ENCODE results near the gene DEFB132. TPM values are rescaled to one million over a fixed set of nuclear protein-coding genes. Genes with fewer than 3 reads are reported as not detected.

The DEFB132 gene
- not detected in 2 replicates for total RNA-seq (2021; fragmentation: NEBNext Ultra II Directional; extraction: Animal tissue kit (Norgen Biotek cat#: 25700))
- polyA plus RNA-seq (2011; rRNA removed), result not detected in 2 replicates
- not detected for polyA plus RNA-seq (2011; cell fraction: cytosol; rRNA removed)
- not detected for polyA plus RNA-seq (2011; cell fraction: nucleus; rRNA removed)
- polyA plus RNA-seq (2012, experiment 1 of 2), result not detected in 4 replicates
- not detected for polyA plus RNA-seq (2012, experiment 2 of 2)
- not detected for polyA plus RNA-seq (2013, experiment 1 of 2)
- polyA plus RNA-seq (2013, experiment 2 of 2), result not detected
- polyA minus RNA-seq (2011; rRNA and poly(A)+ RNA removed), result not detected in 2 replicates
- not detected for polyA minus RNA-seq (2011; cell fraction: cytosol; rRNA and poly(A)+ RNA removed)
- polyA minus RNA-seq (2011; cell fraction: nucleus; rRNA and poly(A)+ RNA removed), result not detected
- long read RNA-seq, experiment 1, result 0 reads
- long read RNA-seq, experiment 2, result 0 reads

- Histone ChIP-seq H3K18ac (ENCODE audit: extremely low read depth, low read length) (no peak within 1 kb of the TSS), H2BK5ac (ENCODE audit: low read depth, low read length) (no peak within 1 kb of the TSS), H4K8ac (ENCODE audit: extremely low read depth, insufficient read depth, low read length) (no peak within 1 kb of the TSS), H2BK15ac (ENCODE audit: low read length) (no peak within 1 kb of the TSS), H2BK20ac (ENCODE audit: low read length) (no peak within 1 kb of the TSS), H2AFZ (ENCODE audit: low read length) (no peak within 1 kb of the TSS), H3K23me2 (ENCODE audit: low read depth, low read length) (no peaks in the 10 kb centered on the region), H3K9me3 (ENCODE audit: insufficient read depth in 2 of 2, low read depth in 1 of 2, low read length in 1 of 2) (no peaks in the 10 kb centered on the region), H3K27ac (ENCODE audit: low read depth, low read length) (no peak within 1 kb of the TSS), H3K4ac (replicated peaks; ENCODE audit: insufficient read length, low read depth, low read length) (no peak within 1 kb of the TSS), H3K79me1 (ENCODE audit: low read depth, low read length) (no peaks in the 10 kb centered on the region), H2AK5ac (ENCODE audit: low read depth, low read length) (no peak within 1 kb of the TSS), H4K91ac (replicated peaks; ENCODE audit: insufficient read length, low read length) (no peak within 1 kb of the TSS), H3K56ac (replicated peaks; ENCODE audit: insufficient read length, low read depth, low read length) (no peak within 1 kb of the TSS), H4K20me1 (replicated peaks in 1 of 2; ENCODE audit: control insufficient read depth in 1 of 2, insufficient read depth in 2 of 2, low read length in 2 of 2) (no peaks in the 10 kb centered on the region), H4K5ac (ENCODE audit: insufficient read length, low read depth, low read length) (no peak within 1 kb of the TSS), H3K14ac (ENCODE audit: insufficient read length) (no peak within 1 kb of the TSS), H3K23ac (ENCODE audit: insufficient read length) (no peak within 1 kb of the TSS), H3K27me3 (replicated peaks in 1 of 4; ENCODE audit: control insufficient read depth in 3 of 4, extremely low read depth in 1 of 4, insufficient read depth in 3 of 4, low read length in 3 of 4) (peaks cover 17 to 44% (median 39%) of the 10 kb centered on the region in 4 experiments), H3K79me2 (ENCODE audit: control insufficient read depth in 1 of 2, insufficient read depth in 2 of 2, low read length in 2 of 2) (no peaks in the 10 kb centered on the region), H2BK12ac (ENCODE audit: low read depth, low read length) (no peak within 1 kb of the TSS), H2BK120ac (replicated peaks; ENCODE audit: low read depth, low read length) (no peak within 1 kb of the TSS), H3K9ac (replicated peaks in 1 of 4; ENCODE audit: extremely low read depth in 1 of 4, low read depth in 3 of 4, low read length in 3 of 4) (no peak within 1 kb of the TSS), H3K4me1 (replicated peaks in 1 of 4; ENCODE audit: control insufficient read depth in 3 of 4, insufficient read depth in 4 of 4, low read length in 3 of 4) (no peaks in the 10 kb centered on the region), H3K4me2 (ENCODE audit: insufficient read depth in 1 of 2, low read depth in 2 of 2, low read length in 2 of 2) (no peak within 1 kb of the TSS), H3K4me3 (ENCODE audit: extremely low read depth in 1 of 4, insufficient read depth in 2 of 4, low read depth in 3 of 4, low read length in 4 of 4) (no peak within 1 kb of the TSS), H3K36me3 (ENCODE audit: control insufficient read depth in 2 of 4, insufficient read depth in 4 of 4, low read length in 3 of 4) (no peaks in the 10 kb centered on the region)
- FAIRE-seq (no peak), DNase-seq (ENCODE audit: low read depth in 1 of 2, low spot score in 2 of 2) (no peak)
- ChIA-PET CTCF (ENCODE audit: partially characterized antibody) (interaction anchor here (2.7 kb wide), 1 partner anchor 9 kb away, joined by 17 read pairs; no protein-coding TSS in a partner anchor), POLR2A (ENCODE audit: partially characterized antibody) (interaction anchor here (1.4 to 1.6 kb wide), 2 partner anchors 9 to 38 kb away, joined by 3 to 8 read pairs; no protein-coding TSS in a partner anchor)
- WGBS, 2 experiments (ENCODE audit: extremely low coverage in 1 of 2, insufficient coverage in 1 of 2, insufficient read length in 1 of 2, insufficient replicate concordance in 2 of 2, low coverage in 1 of 2, low lambda C conversion rate in 2 of 2, missing lambda C conversion rate in 1 of 2), result 72% methylated on average over 7 of the region's 7 CpGs; no CpG with 5 or more reads in 1 of the 2 experiments
- TF ChIP-seq MAFK (IDR thresholded peaks at IDR 0.05; ENCODE audit: low read depth, low read length) (no peak), CHD1 (IDR thresholded peaks at IDR 0.05; ENCODE audit: low read depth, low read length) (no peak), CHD2 (IDR thresholded peaks at IDR 0.05; ENCODE audit: low read length) (no peak), YY1 (IDR thresholded peaks at IDR 0.05; ENCODE audit: low read depth, low read length) (no peak), CBX8 (IDR thresholded peaks at IDR 0.05; ENCODE audit: borderline replicate concordance, low read depth, low read length) (no peak), KDM1A (IDR thresholded peaks at IDR 0.05; ENCODE audit: borderline replicate concordance, low read length) (no peak), RXRA (IDR thresholded peaks at IDR 0.05; ENCODE audit: insufficient read depth, low read depth, low read length) (no peak), SUZ12 (IDR thresholded peaks at IDR 0.05; ENCODE audit: low read length) (no peak), NANOG (IDR thresholded peaks at IDR 0.05; ENCODE audit: insufficient read depth, low read depth, low read length, poor library complexity, severe bottlenecking) (no peak), BCL11A (IDR thresholded peaks at IDR 0.05; ENCODE audit: low read depth in 2 of 2, low read length in 2 of 2) (no peak), SRF (IDR thresholded peaks at IDR 0.05; ENCODE audit: low read depth, low read length) (no peak), KDM4A (IDR thresholded peaks at IDR 0.05; ENCODE audit: low read depth, low read length, severe bottlenecking) (no peak), SAP30 (IDR thresholded peaks at IDR 0.05; ENCODE audit: insufficient read depth, insufficient replicate concordance, low read length) (no peak)
Measured at GRCh38 chr20:257419-257818, at the start of gene DEFB132. Gene DEFB132, plus strand, starts transcription at chr20:257724. Its CDS starts 55 bp downstream, at chr20:257779.
